ENCODE data around the gene CTU2. TPM values are rescaled to one million over a fixed set of nuclear protein-coding genes. Genes with fewer than 3 reads are reported as not detected.

Gene CTU2
- total RNA-seq, 1 experiment from 2014 or later = 39.4 TPM

- no peak overlapping the region for H3K27ac ChIP-seq (ENCODE audit: low read length)
- peaks cover 4% of the 10 kb centered on the region; the same call in 1 of the 2 replicates for H3K36me3 ChIP-seq (ENCODE audit: low read depth, low read length)
- no peak for ATAC-seq
These were observed 17.2 kb downstream of the CTU2 start for GRCh38 chr16:88723507-88723887.

GRCh38 chr16:88723911-88724310, 17.6 kb downstream of the CTU2 start:
- Histone ChIP-seq H3K9me3 (ENCODE audit: low read length) (no peaks in the 10 kb centered on the region), H3K9ac (ENCODE audit: low read length) (no peak overlapping the region), H3K36me3 (ENCODE audit: low read depth, low read length) (peaks cover 4% of the 10 kb centered on the region; the same call in 1 of the 2 replicates), H3K79me2 (ENCODE audit: low read length) (no peaks in the 10 kb centered on the region), H3K4me2 (ENCODE audit: low read length) (no peak overlapping the region), H4K20me1 (ENCODE audit: low read length) (no peaks in the 10 kb centered on the region), H3K4me3 (ENCODE audit: low read length) (no peak overlapping the region), H3K27me3 (ENCODE audit: low read length) (no peaks in the 10 kb centered on the region), H3K4me1 (ENCODE audit: insufficient read depth, low read length) (no peaks in the 10 kb centered on the region), H3K27ac (ENCODE audit: low read length) (no peak overlapping the region), H3K9me2 (replicated peaks; ENCODE audit: low read length) (no peaks in the 10 kb centered on the region), H3F3A (ENCODE audit: low read length, unreplicated experiment) (no peaks in the 10 kb centered on the region), H2AFZ (ENCODE audit: low read length) (no peak overlapping the region)
- no TSS peak for BruUV-seq (replicated peaks)
- intact Hi-C loops (cut with micrococcal nuclease) = no loop called here
- DNase-seq = no peak
- ChIA-PET CTCF (no interaction called here), POLR2A (ENCODE audit: unreplicated experiment) (no interaction called here)
- ATAC-seq = no peak
- TF ChIP-seq EZH2phosphoT487 (IDR thresholded peaks at IDR 0.05; ENCODE audit: borderline replicate concordance, low read length) (no peak), CTCF (conservative IDR thresholded peaks at IDR 0.05; ENCODE audit: low read depth, low read length) (no peak), EZH2 (IDR thresholded peaks at IDR 0.05; ENCODE audit: low read length, unreplicated experiment) (no peak)

More at GRCh38 chr16:88723507-88723887, 17.2 kb downstream of the CTU2 start:
- Histone ChIP-seq H3K79me2 (ENCODE audit: low read length) (no peaks in the 10 kb centered on the region), H4K20me1 (ENCODE audit: low read length) (no peaks in the 10 kb centered on the region), H3K4me1 (ENCODE audit: insufficient read depth, low read length) (no peaks in the 10 kb centered on the region), H3K27me3 (ENCODE audit: low read length) (no peaks in the 10 kb centered on the region), H3K4me2 (ENCODE audit: low read length) (no peak overlapping the region), H3K9me3 (ENCODE audit: low read length) (no peaks in the 10 kb centered on the region), H3F3A (ENCODE audit: low read length, unreplicated experiment) (no peaks in the 10 kb centered on the region), H3K9ac (ENCODE audit: low read length) (no peak overlapping the region), H3K4me3 (ENCODE audit: low read length) (no peak overlapping the region), H3K9me2 (replicated peaks; ENCODE audit: low read length) (no peaks in the 10 kb centered on the region), H2AFZ (ENCODE audit: low read length) (no peak overlapping the region)
- no TSS peak for BruUV-seq (replicated peaks)
- ChIA-PET POLR2A (ENCODE audit: unreplicated experiment) (no interaction called here), CTCF (no interaction called here)
- intact Hi-C loops (cut with micrococcal nuclease) = no loop called here
- no peak for TF ChIP-seq CTCF (conservative IDR thresholded peaks at IDR 0.05; ENCODE audit: low read depth, low read length)
- TF ChIP-seq EZH2phosphoT487 (IDR thresholded peaks at IDR 0.05; ENCODE audit: borderline replicate concordance, low read length) = no peak
- no peak for TF ChIP-seq EZH2 (IDR thresholded peaks at IDR 0.05; ENCODE audit: low read length, unreplicated experiment)
- no peak for DNase-seq

GRCh38 chr16:88724855-88725555, 18.7 kb downstream of the CTU2 start:
- no peaks in the 10 kb centered on the region for H3F3A ChIP-seq (ENCODE audit: low read length, unreplicated experiment)
- ChIA-PET CTCF (no interaction called here), POLR2A (ENCODE audit: unreplicated experiment) (no interaction called here)
- TF ChIP-seq EZH2 (IDR thresholded peaks at IDR 0.05; ENCODE audit: low read length, unreplicated experiment) (no peak), CTCF (conservative IDR thresholded peaks at IDR 0.05; ENCODE audit: low read depth, low read length) (no peak), EZH2phosphoT487 (IDR thresholded peaks at IDR 0.05; ENCODE audit: borderline replicate concordance, low read length) (no peak)
- H3K4me2 ChIP-seq (ENCODE audit: low read length) = no peak overlapping the region
- no peaks in the 10 kb centered on the region for H3K27me3 ChIP-seq (ENCODE audit: low read length)
- no peak overlapping the region for H3K27ac ChIP-seq (ENCODE audit: low read length)
- intact Hi-C loops (cut with micrococcal nuclease) = no loop called here
- H4K20me1 ChIP-seq (ENCODE audit: low read length) = no peaks in the 10 kb centered on the region
- H3K79me2 ChIP-seq (ENCODE audit: low read length) = no peaks in the 10 kb centered on the region
- no peak for ATAC-seq
- peaks cover 4% of the 10 kb centered on the region; the same call in 1 of the 2 replicates for H3K36me3 ChIP-seq (ENCODE audit: low read depth, low read length)
- DNase-seq = no peak
- no peak overlapping the region for H3K9ac ChIP-seq (ENCODE audit: low read length)
- no peaks in the 10 kb centered on the region for H3K9me2 ChIP-seq (replicated peaks; ENCODE audit: low read length)
- no peak overlapping the region for H3K4me3 ChIP-seq (ENCODE audit: low read length)
- no peak overlapping the region for H2AFZ ChIP-seq (ENCODE audit: low read length)
- H3K9me3 ChIP-seq (ENCODE audit: low read length) = no peaks in the 10 kb centered on the region
- no peaks in the 10 kb centered on the region for H3K4me1 ChIP-seq (ENCODE audit: insufficient read depth, low read length)
- no TSS peak for BruUV-seq (replicated peaks)
